Gastrocnemius medialis (tissue), 4 donors: Measurements from ENCODE around the gene XRN1. TPM values are rescaled to one million over a fixed set of nuclear protein-coding genes. Genes with fewer than 3 reads are reported as not detected.

Experiments used
- ATAC-seq, 2 donors: fragments of 150-250 bp; one replicate each; pipeline ENCODE4 v1.9.1; 2016
- DNase-seq, 2 donors: peaks; one replicate each; pipeline ENCODE4 v3.0.0-alpha.2; 2019
- H3K27ac ChIP-seq, 4 donors: fragments of 200-600 bp; sonication (generic); 1 replicate in 1 of 4; 2 replicates in 3 of 4; pipeline ENCODE4 v1.5.1; 2016 to 2018; ENCODE audit warnings: mild to moderate bottlenecking in 2 of 4, moderate library complexity in 1 of 4
- H3K27me3 ChIP-seq, 3 donors: fragments of 200-600 bp; sonication (generic) in 2 of 3; 1 replicate in 1 of 3; 2 replicates in 2 of 3; pipeline versions ENCODE4 v1.5.1 to v1.6.0; 2016 to 2019; ENCODE audit warnings: mild to moderate bottlenecking in 1 of 3, moderate library complexity in 1 of 3
- H3K36me3 ChIP-seq, 2 donors: fragments of 200-600 bp; sonication (generic) in 1 of 2; one replicate each; pipeline ENCODE4 v1.5.1; 2017 to 2018
- H3K4me1 ChIP-seq, 2 donors: fragments of 200-600 bp; sonication (generic) in 1 of 2; one replicate each; pipeline ENCODE4 v1.5.1; 2016 to 2017; ENCODE audit warnings: mild to moderate bottlenecking in 2 of 2
- H3K4me3 ChIP-seq, 4 donors: fragments of 200-600 bp; sonication (generic) in 3 of 4; 1 replicate in 1 of 4; 2 replicates in 3 of 4; pipeline ENCODE4 v1.5.1; 2016 to 2019; ENCODE audit warnings: mild to moderate bottlenecking in 2 of 4
- H3K9me3 ChIP-seq, 3 donors: fragments of 200-600 bp; sonication (generic) in 2 of 3; 1 replicate in 1 of 3; 2 replicates in 2 of 3; pipeline ENCODE4 v1.5.1; 2016 to 2019
- POLR2A ChIP-seq, 2 donors: fragments of 450-650 bp; IDR thresholded peaks; one replicate each; pipeline ENCODE4 v1.6.1; 2017; ENCODE audit warnings: antibody characterized with exemption in 2 of 2, mild to moderate bottlenecking in 2 of 2, moderate library complexity in 2 of 2
- in situ Hi-C, 4 donors: fragments of 200-750 bp; cut with MboI; loops; one replicate each; pipeline versions ENCODE4 v1.15.0 to v1.8.0; 2017; ENCODE audit warnings: low sequenced_read_pairs in 4 of 4
- intact Hi-C: fragments of 100-400 bp; cut with DNase I; formaldehyde crosslinking; loops from one replicate; pipeline ENCODE4 v1.15.1; 2023; ENCODE audit warnings: low total_unique reads
- total RNA-seq, 4 donors: library from RNA; depleted of rRNA; stranded (reverse); fragments of >200 nt; gene quantifications; one replicate each; pipeline versions ENCODE4 v1.1.0 to v1.2.3, GENCODE V29; 2016
- TF ChIP-seq, protein P1 (sequence below), 5 experiments: fragments of 450-650 bp in 3 of 5; fragments of 200-600 bp in 2 of 5; sonication (generic) in 2 of 5; IDR thresholded peaks in 4 of 5; conservative IDR thresholded peaks in 1 of 5; 1 replicate in 4 of 5; 2 replicates in 1 of 5; pipeline ENCODE4 v1.5.1; 2016 to 2019; ENCODE audit warnings: antibody characterized with exemption in 5 of 5, mild to moderate bottlenecking in 3 of 5, moderate library complexity in 3 of 5

XRN1 gene
- total RNA-seq, 4 donors from 2014 or later: 41.8 to 52.2 (median 47.3) TPM

DNA sequence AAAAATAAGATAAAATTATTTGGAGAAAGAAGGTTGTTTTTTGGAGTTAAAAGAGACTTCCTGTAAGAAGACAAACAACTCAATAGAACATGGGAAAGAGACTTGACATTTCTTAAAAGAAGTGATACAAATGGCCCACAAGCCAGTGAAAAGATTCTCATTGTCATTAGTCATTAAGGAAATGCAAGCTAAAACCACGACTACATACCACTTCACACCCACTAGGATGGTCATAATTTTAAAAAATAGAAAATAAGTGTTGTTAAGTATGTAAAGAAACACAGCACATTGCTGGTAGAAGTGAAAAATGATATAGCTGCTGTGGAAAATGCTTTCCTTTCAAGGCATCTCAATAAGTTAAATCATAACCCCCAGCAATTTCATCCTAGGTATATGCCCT lies 178.1 kb downstream of the XRN1 start:
- in situ Hi-C loops (loop anchor here in 1 of 4 donors (5.0 kb wide), 1 partner anchor 142 kb away; no protein-coding TSS in a partner anchor), intact Hi-C loops (no loop called here)
- Histone ChIP-seq H3K36me3 (no peaks in the 10 kb centered on the region), H3K4me3 (no peak overlapping the region), H3K4me1 (no peaks in the 10 kb centered on the region), H3K27me3 (no peaks in the 10 kb centered on the region), H3K9me3 (no peaks in the 10 kb centered on the region), H3K27ac (no peak overlapping the region)
- DNase-seq (no peak), ATAC-seq (no peak)
- TF ChIP-seq, protein P1, sequence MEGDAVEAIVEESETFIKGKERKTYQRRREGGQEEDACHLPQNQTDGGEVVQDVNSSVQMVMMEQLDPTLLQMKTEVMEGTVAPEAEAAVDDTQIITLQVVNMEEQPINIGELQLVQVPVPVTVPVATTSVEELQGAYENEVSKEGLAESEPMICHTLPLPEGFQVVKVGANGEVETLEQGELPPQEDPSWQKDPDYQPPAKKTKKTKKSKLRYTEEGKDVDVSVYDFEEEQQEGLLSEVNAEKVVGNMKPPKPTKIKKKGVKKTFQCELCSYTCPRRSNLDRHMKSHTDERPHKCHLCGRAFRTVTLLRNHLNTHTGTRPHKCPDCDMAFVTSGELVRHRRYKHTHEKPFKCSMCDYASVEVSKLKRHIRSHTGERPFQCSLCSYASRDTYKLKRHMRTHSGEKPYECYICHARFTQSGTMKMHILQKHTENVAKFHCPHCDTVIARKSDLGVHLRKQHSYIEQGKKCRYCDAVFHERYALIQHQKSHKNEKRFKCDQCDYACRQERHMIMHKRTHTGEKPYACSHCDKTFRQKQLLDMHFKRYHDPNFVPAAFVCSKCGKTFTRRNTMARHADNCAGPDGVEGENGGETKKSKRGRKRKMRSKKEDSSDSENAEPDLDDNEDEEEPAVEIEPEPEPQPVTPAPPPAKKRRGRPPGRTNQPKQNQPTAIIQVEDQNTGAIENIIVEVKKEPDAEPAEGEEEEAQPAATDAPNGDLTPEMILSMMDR (IDR thresholded peaks at IDR 0.05 in 4 of 5, conservative IDR thresholded peaks at IDR 0.05 in 1 of 5): no peak
- TF ChIP-seq POLR2A (IDR thresholded peaks at IDR 0.05): no peak

DNA sequence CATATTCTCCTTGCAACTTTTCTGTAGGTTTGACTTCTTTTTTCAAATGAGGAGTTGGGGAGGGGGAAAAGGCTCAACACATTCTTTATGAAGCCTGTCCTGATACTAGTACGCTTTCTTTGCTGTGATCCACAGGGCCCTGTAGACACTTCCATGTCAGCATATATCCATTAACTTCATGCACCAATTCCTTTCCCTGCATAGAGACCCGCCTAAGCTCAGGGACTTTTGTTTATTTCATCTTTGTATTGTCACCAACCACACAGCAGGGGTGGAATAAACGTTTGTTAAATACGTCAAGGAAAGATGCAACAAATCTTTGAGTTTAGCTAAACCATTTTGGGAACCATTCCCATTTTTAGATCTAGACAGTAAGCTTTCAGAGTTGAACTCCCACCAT lies 179.4 kb downstream of the XRN1 start:
- Histone ChIP-seq H3K9me3 (no peaks in the 10 kb centered on the region), H3K4me1 (no peaks in the 10 kb centered on the region), H3K36me3 (no peaks in the 10 kb centered on the region), H3K27ac (no peak overlapping the region), H3K4me3 (no peak overlapping the region), H3K27me3 (no peaks in the 10 kb centered on the region)
- no peak for TF ChIP-seq POLR2A (IDR thresholded peaks at IDR 0.05)
- TF ChIP-seq, protein P1 (IDR thresholded peaks at IDR 0.05 in 4 of 5, conservative IDR thresholded peaks at IDR 0.05 in 1 of 5): no peak
- in situ Hi-C loops: no loop called here
- intact Hi-C loops: no loop called here
- no peak for ATAC-seq
- DNase-seq: no peak

DNA sequence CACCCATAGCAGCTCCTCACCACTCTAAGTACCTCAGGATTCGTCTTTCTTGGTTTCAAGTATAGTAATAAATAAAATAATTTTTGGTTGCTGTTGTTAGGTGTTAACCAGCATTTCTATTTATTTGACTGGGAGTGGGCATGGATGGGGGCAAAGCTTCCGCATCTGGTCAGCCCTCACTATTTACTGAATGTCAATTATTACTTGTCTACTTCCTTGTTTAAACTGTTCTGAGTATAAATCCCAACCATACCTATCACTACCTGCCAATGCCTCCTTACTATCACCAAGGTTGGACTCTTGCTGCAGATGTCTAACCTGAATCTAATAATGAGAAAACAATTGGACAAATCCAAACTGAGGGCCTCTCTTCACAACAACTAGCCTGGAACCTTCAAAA lies 180.6 kb downstream of the XRN1 start:
- no peak for TF ChIP-seq POLR2A (IDR thresholded peaks at IDR 0.05)
- TF ChIP-seq, protein P1 (IDR thresholded peaks at IDR 0.05 in 4 of 5, conservative IDR thresholded peaks at IDR 0.05 in 1 of 5): no peak
- no peak overlapping the region for H3K27ac ChIP-seq
- H3K36me3 ChIP-seq: no peaks in the 10 kb centered on the region
- no peaks in the 10 kb centered on the region for H3K4me1 ChIP-seq
- intact Hi-C loops: no loop called here
- H3K4me3 ChIP-seq: no peak overlapping the region
- in situ Hi-C loops: no loop called here
- ATAC-seq (no peak), DNase-seq (no peak)
- H3K27me3 ChIP-seq: no peaks in the 10 kb centered on the region
- H3K9me3 ChIP-seq: no peaks in the 10 kb centered on the region

DNA sequence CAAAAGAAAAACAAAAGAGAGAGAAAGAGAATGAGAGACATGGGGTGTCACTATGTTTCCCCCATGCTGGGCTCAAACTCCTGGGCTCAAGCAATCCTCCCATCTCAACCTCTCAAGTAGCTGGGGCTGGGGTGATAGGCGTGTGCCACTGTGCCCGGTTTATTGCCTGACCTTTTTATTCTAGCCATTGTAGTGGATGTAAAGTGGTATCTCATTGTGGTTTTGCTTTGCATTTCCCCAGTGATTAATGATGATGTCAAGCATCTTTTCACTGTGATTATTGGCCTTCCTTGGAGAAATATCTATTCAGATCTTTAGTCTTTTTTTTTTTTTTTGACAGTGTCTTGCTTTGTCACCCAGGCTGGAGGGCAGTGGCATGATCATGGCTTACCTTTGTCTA lies 184.7 kb downstream of the XRN1 start:
- DNase-seq: no peak
- H3K27ac ChIP-seq: no peak overlapping the region
- no peak overlapping the region for H3K4me3 ChIP-seq
- H3K36me3 ChIP-seq: no peaks in the 10 kb centered on the region
- intact Hi-C loops: no loop called here
- H3K27me3 ChIP-seq: no peaks in the 10 kb centered on the region
- ATAC-seq: no peak
- in situ Hi-C loops: no loop called here
- no peaks in the 10 kb centered on the region for H3K4me1 ChIP-seq
- H3K9me3 ChIP-seq: no peaks in the 10 kb centered on the region
- TF ChIP-seq, protein P1 (IDR thresholded peaks at IDR 0.05 in 4 of 5, conservative IDR thresholded peaks at IDR 0.05 in 1 of 5): no peak
- no peak for TF ChIP-seq POLR2A (IDR thresholded peaks at IDR 0.05)

DNA sequence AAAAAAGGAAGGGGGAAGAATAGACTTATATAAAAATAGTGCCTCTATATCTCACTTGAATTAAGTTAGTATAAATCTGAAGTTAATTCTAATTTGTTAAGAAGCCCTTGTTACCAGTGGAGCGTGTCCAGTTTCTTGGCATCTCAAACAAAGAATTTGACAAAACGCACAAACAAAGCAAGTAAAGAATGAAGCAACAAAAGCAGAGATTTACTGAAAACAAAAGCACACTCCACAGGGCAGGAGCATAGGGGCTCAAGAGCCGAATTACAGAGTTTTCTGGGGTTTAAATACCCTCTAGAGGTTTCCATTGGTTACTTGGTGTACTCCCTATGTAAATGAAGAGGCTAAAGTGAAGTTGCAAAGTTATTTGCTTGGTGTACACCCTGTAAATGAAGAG lies 188.5 kb downstream of the XRN1 start:
- H3K4me1 ChIP-seq: no peaks in the 10 kb centered on the region
- in situ Hi-C loops (no loop called here), intact Hi-C loops (no loop called here)
- no peak for ATAC-seq
- no peak for DNase-seq
- TF ChIP-seq, protein P1 (IDR thresholded peaks at IDR 0.05 in 4 of 5, conservative IDR thresholded peaks at IDR 0.05 in 1 of 5): no peak
- no peak for TF ChIP-seq POLR2A (IDR thresholded peaks at IDR 0.05)
- H3K36me3 ChIP-seq: no peaks in the 10 kb centered on the region
- H3K27me3 ChIP-seq: no peaks in the 10 kb centered on the region
- H3K27ac ChIP-seq: no peak overlapping the region
- no peak overlapping the region for H3K4me3 ChIP-seq
- H3K9me3 ChIP-seq: peaks cover 0 to 5% (median 0%) of the 10 kb centered on the region in 3 donors
